ENCODE data around the gene CACNA1G.

- TF ChIP-seq CTCF (IDR thresholded peaks at IDR 0.05) (no peak), POLR2A (IDR thresholded peaks at IDR 0.05) (no peak), POLR2AphosphoS5 (IDR thresholded peaks at IDR 0.05) (no peak)
These were observed 33.8 kb downstream of the CACNA1G start for GRCh38 chr17:50594128-50594823.

Data from breast epithelium (tissue), 3 donors.